Smooth muscle cell of the coronary artery (primary cell): Measurements from ENCODE around the gene SRSF11. TPM values are rescaled to one million over a fixed set of nuclear protein-coding genes. Genes with fewer than 3 reads are reported as not detected.

Experiments
- total RNA-seq: library from RNA; depleted of rRNA; stranded (reverse); fragments of >200 nt; gene quantifications from 2 replicates; pipeline ENCODE4 v1.2.3, GENCODE V29; 2014; ENCODE audit warnings: low replicate concordance

Gene SRSF11
- total RNA-seq, result 73.0 and 100 TPM in 2 replicates

GRCh38 chr1:70221238-70222121 lies at the start of gene SRSF11:
TSS of gene SRSF11 (plus strand) at chr1:70221380. CDS start at chr1:70221637, 257 bp downstream.

GRCh38 chr1:70205434-70206118 lies 15.6 kb upstream of the SRSF11 start, which contains the start of gene LRRC40:
TSS of gene LRRC40 (minus strand) at chr1:70205579. CDS start at chr1:70205540, 39 bp downstream.

Other genes starting within 250 kb of the SRSF11 start
- gene LRRC40, start 15.8 kb upstream of the SRSF11 start, total RNA-seq, result 6.4 and 18.3 TPM in 2 replicates
- 17.9 and 24.4 TPM in 2 replicates for gene ANKRD13C, start 133.3 kb downstream of the SRSF11 start, total RNA-seq
- gene CTH, start 189.9 kb downstream of the SRSF11 start, total RNA-seq, result 2.6 and 2.7 TPM in 2 replicates